HepG2 (cell line): Measurements from ENCODE around the gene NDOR1. TPM values are rescaled to one million over a fixed set of nuclear protein-coding genes. Genes with fewer than 3 reads are reported as not detected.

Experiments used
- ATAD3A ChIP-seq: sonication (generic); formaldehyde crosslinking; IDR thresholded peaks from 2 replicates; pipeline ENCODE4 v1.4.0; 2020; ENCODE audit warnings: missing genetic modification reagents
- CHCHD3 ChIP-seq: sonication (generic); formaldehyde crosslinking; IDR thresholded peaks from 2 replicates; pipeline ENCODE4 v1.8.0; 2022; ENCODE audit warnings: mild to moderate bottlenecking, missing genetic modification reagents, moderate library complexity
- FUBP1 ChIP-seq: sonication (generic); formaldehyde crosslinking; IDR thresholded peaks from 2 replicates; pipeline ENCODE4 v1.5.1; 2020; ENCODE audit warnings: missing genetic modification reagents, mild to moderate bottlenecking, borderline replicate concordance
- GFI1 ChIP-seq: sonication (generic); formaldehyde crosslinking; IDR thresholded peaks from 2 replicates; pipeline ENCODE4 v1.5.0; 2020; ENCODE audit warnings: missing genetic modification reagents, mild to moderate bottlenecking, borderline replicate concordance
- PREB ChIP-seq: sonication (generic); formaldehyde crosslinking; IDR thresholded peaks from 2 replicates; pipeline ENCODE4 v1.4.0; 2020; ENCODE audit warnings: missing genetic modification reagents
- RBM22 ChIP-seq: fragments of 200-400 bp; formaldehyde crosslinking; optimal IDR thresholded peaks from 2 replicates; pipeline ENCODE3; 2017; ENCODE audit warnings: mild to moderate bottlenecking, low read length, moderate library complexity
- RORA ChIP-seq: sonication (generic); formaldehyde crosslinking; IDR thresholded peaks from 2 replicates; pipeline ENCODE4 v1.5.0; 2020; ENCODE audit warnings: mild to moderate bottlenecking, missing genetic modification reagents, moderate library complexity
- SMAD9 ChIP-seq: sonication (generic); formaldehyde crosslinking; IDR thresholded peaks from 2 replicates; pipeline ENCODE4 v1.5.1; 2020; ENCODE audit warnings: mild to moderate bottlenecking, missing genetic modification reagents
- TFAP4 ChIP-seq: sonication (generic); IDR thresholded peaks from 2 replicates; pipeline ENCODE4 v1.6.1; 2016; ENCODE audit warnings: low read depth, borderline replicate concordance
- TP53 ChIP-seq: sonication (generic); formaldehyde crosslinking; conservative IDR thresholded peaks from 2 replicates; pipeline ENCODE4 v1.4.0; 2020; ENCODE audit warnings: missing genetic modification reagents
- ZBTB44 ChIP-seq: sonication (generic); formaldehyde crosslinking; IDR thresholded peaks from 2 replicates; pipeline ENCODE4 v1.4.0; 2020; ENCODE audit warnings: missing genetic modification reagents
- ZNF230 ChIP-seq: sonication (generic); formaldehyde crosslinking; IDR thresholded peaks from 2 replicates; pipeline ENCODE4 v1.4.0; 2020; ENCODE audit warnings: mild to moderate bottlenecking, missing genetic modification reagents
- ZNF292 ChIP-seq: sonication (generic); formaldehyde crosslinking; IDR thresholded peaks from 2 replicates; pipeline ENCODE4 v1.8.1; 2022; ENCODE audit warnings: mild to moderate bottlenecking, low read depth, missing genetic modification reagents, borderline replicate concordance
- ZNF687 ChIP-seq: sonication (generic); formaldehyde crosslinking; IDR thresholded peaks from 2 replicates; pipeline ENCODE4 v1.5.1; 2020; ENCODE audit warnings: mild to moderate bottlenecking, missing genetic modification reagents, moderate library complexity
- ZNF777 ChIP-seq: sonication (generic); formaldehyde crosslinking; IDR thresholded peaks from 2 replicates; pipeline ENCODE4 v1.4.0; 2020; ENCODE audit warnings: missing genetic modification reagents
- ZNF800 ChIP-seq: sonication (generic); formaldehyde crosslinking; IDR thresholded peaks from 2 replicates; pipeline ENCODE4 v1.4.0; 2020; ENCODE audit warnings: missing genetic modification reagents
- polyA plus RNA-seq, 8 experiments: library from polyadenylated mRNA; depleted of rRNA in 3 of 8; stranded (reverse) in 7 of 8; unstranded in 1 of 8; fragments of >200 nt; fragmentation: Illumina TruSeq in 4 of 8; extraction: Trizol in 4 of 8; gene quantifications; 2 replicates each; pipeline versions ENCODE4 v1.2.1 to v1.2.3, GENCODE V29; 2011 to 2016; ENCODE audit warnings: low read depth in 4 of 8, missing spikeins in 1 of 8, mixed read lengths in 1 of 8; ENCODE audit not compliant: insufficient read depth in 1 of 8
- total RNA-seq, 5 experiments: library from RNA; depleted of rRNA; stranded (reverse); fragments of >200 nt; fragmentation: Illumina TruSeq; extraction: Trizol; gene quantifications; 2 replicates each; pipeline ENCODE4 v1.2.3, GENCODE V29; 2016; ENCODE audit warnings: low read depth in 1 of 5

Gene NDOR1
- total and polyA plus RNA-seq, 2 of the 13 experiments (the other 11 are each of a cell fraction or from before 2014, with no cell fraction given) = 3.6 to 8.7 TPM

- TF ChIP-seq ATAD3A (CRISPR knock-in tag) (no peak), TP53 (peak; percentile 40; the same call in 1 of the 2 replicates), ZNF292 (CRISPR knock-in tag) (no peak), GFI1 (CRISPR knock-in tag) (no peak; the same call in 1 of the 2 replicates), RBM22 (no peak), ZNF687 (CRISPR knock-in tag) (peak; percentile 81), FUBP1 (CRISPR knock-in tag) (no peak), SMAD9 (no peak), ZNF230 (no peak), ZNF800 (CRISPR knock-in tag) (no peak; the same call in 1 of the 2 replicates), RORA (CRISPR knock-in tag) (no peak), CHCHD3 (CRISPR knock-in tag) (no peak), ZBTB44 (CRISPR knock-in tag) (0 out of 2 replicates have a peak, but pooled peaks have one; percentile 12), TFAP4 (peak; percentile 30; the same call in 1 of the 2 replicates), ZNF777 (CRISPR knock-in tag) (peak; percentile 89), PREB (CRISPR knock-in tag) (no peak)
Observed at GRCh38 chr9:137188490-137189296, 16.8 kb upstream of the NDOR1 start, which contains the start of the genes ANAPC2 and SSNA1 (continued).
